Stimulated activated naive CD8-positive, alpha-beta T cell treated with anti-CD3 and anti-CD28 coated beads, Interleukin-15, Interleukin-2, amounts not matched to agents 100 U/mL and 50 U/mL, for 24 hours (primary cell): ENCODE measurements around the gene MYRIP.

Experiments used
- ATAC-seq: fragments of 150-1000 bp; cut with Tn5 transposase; one replicate; pipeline ENCODE4 v1.10.0; 2021
- DNase-seq: peaks from one replicate; pipeline ENCODE4 v3.0.0; 2021

MYRIP gene

GRCh38 chr3:40190056-40190455, 380.6 kb downstream of the MYRIP start:
- no peak for ATAC-seq
- DNase-seq: no peak

- DNase-seq (no peak), ATAC-seq (no peak)
Measured at GRCh38 chr3:40191251-40191650, 381.8 kb downstream of the MYRIP start.

- ATAC-seq (no peak), DNase-seq (peak; percentile 64)
Measured at GRCh38 chr3:40191850-40192448, 382.5 kb downstream of the MYRIP start.

GRCh38 chr3:40192628-40193027, 383.2 kb downstream of the MYRIP start:
- no peak for ATAC-seq
- DNase-seq: no peak

GRCh38 chr3:40196966-40197365, 387.6 kb downstream of the MYRIP start:
- DNase-seq: no peak
- no peak for ATAC-seq

- no peak for DNase-seq
- ATAC-seq: no peak
Measured at GRCh38 chr3:40200692-40201316, 391.4 kb downstream of the MYRIP start.

GRCh38 chr3:40201770-40202169, 392.4 kb downstream of the MYRIP start:
- no peak for DNase-seq
- ATAC-seq: no peak

GRCh38 chr3:40206522-40206921, 397.1 kb downstream of the MYRIP start:
- ATAC-seq (no peak), DNase-seq (no peak)

GRCh38 chr3:40207796-40208195, 398.4 kb downstream of the MYRIP start:
- DNase-seq: no peak
- no peak for ATAC-seq

GRCh38 chr3:40208251-40208650, 398.8 kb downstream of the MYRIP start:
- ATAC-seq: no peak

GRCh38 chr3:40211579-40211978, 402.2 kb downstream of the MYRIP start:
- ATAC-seq (no peak), DNase-seq (no peak)

More at GRCh38 chr3:40208251-40208650, 398.8 kb downstream of the MYRIP start:
- DNase-seq: no peak

- DNase-seq: no peak
- ATAC-seq: no peak
Measured at GRCh38 chr3:40213556-40213955, 404.1 kb downstream of the MYRIP start.

- ATAC-seq (no peak), DNase-seq (no peak)
Measured at GRCh38 chr3:40215015-40215414, 405.6 kb downstream of the MYRIP start.

- ATAC-seq (no peak), DNase-seq (no peak)
Measured at GRCh38 chr3:40216471-40216870, 407.1 kb downstream of the MYRIP start.

GRCh38 chr3:40223856-40224255, 414.4 kb downstream of the MYRIP start:
- DNase-seq: no peak

GRCh38 chr3:40224796-40225515, 415.5 kb downstream of the MYRIP start:
- DNase-seq (no peak), ATAC-seq (no peak)

More at GRCh38 chr3:40223856-40224255, 414.4 kb downstream of the MYRIP start:
- ATAC-seq: no peak

- ATAC-seq: no peak
- no peak for DNase-seq
Measured at GRCh38 chr3:40226636-40227035, 417.2 kb downstream of the MYRIP start.

GRCh38 chr3:40228792-40229350, 419.5 kb downstream of the MYRIP start:
- DNase-seq: no peak

GRCh38 chr3:40229386-40229785, 420.0 kb downstream of the MYRIP start:
- no peak for ATAC-seq

More at GRCh38 chr3:40228792-40229350, 419.5 kb downstream of the MYRIP start:
- no peak for ATAC-seq

GRCh38 chr3:40229963-40230362, 420.6 kb downstream of the MYRIP start:
- ATAC-seq: no peak
- DNase-seq: no peak

More at GRCh38 chr3:40229386-40229785, 420.0 kb downstream of the MYRIP start:
- DNase-seq: no peak

GRCh38 chr3:40230382-40230781, 421.0 kb downstream of the MYRIP start:
- ATAC-seq: no peak
- no peak for DNase-seq

GRCh38 chr3:40232626-40233025, 423.2 kb downstream of the MYRIP start:
- DNase-seq (no peak), ATAC-seq (no peak)

- ATAC-seq (no peak), DNase-seq (no peak)
Measured at GRCh38 chr3:40237159-40237558, 427.8 kb downstream of the MYRIP start.
